GM12892 (cell line): Measurements from ENCODE around the gene MAP2K1.
A peak's percentile ranks its signal among the peaks of the same experiment; 100 is the strongest.

Experiments
- DNase-seq: peaks from one replicate; pipeline ENCODE4 v3.0.0; 2011; ENCODE audit not compliant: insufficient read length
- FAIRE-seq: peaks from 2 replicates; lab custom pipeline; 2011; peaks lifted over from hg19 to GRCh38; lab: Jason Lieb, UNC
- POLR2A ChIP-seq: IDR thresholded peaks from 2 replicates; pipeline ENCODE4 v1.6.1; 2011; ENCODE audit warnings: low read depth, low read length, control low read depth
- POLR2AphosphoS5 ChIP-seq: IDR thresholded peaks from 2 replicates; pipeline ENCODE4 v1.6.1; 2011; ENCODE audit warnings: low read depth, low read length, control low read depth
- TAF1 ChIP-seq: IDR thresholded peaks from 2 replicates; pipeline ENCODE4 v1.6.1; 2011; ENCODE audit warnings: low read depth, mild to moderate bottlenecking, control low read depth, low read length, borderline replicate concordance

Gene MAP2K1

DNA sequence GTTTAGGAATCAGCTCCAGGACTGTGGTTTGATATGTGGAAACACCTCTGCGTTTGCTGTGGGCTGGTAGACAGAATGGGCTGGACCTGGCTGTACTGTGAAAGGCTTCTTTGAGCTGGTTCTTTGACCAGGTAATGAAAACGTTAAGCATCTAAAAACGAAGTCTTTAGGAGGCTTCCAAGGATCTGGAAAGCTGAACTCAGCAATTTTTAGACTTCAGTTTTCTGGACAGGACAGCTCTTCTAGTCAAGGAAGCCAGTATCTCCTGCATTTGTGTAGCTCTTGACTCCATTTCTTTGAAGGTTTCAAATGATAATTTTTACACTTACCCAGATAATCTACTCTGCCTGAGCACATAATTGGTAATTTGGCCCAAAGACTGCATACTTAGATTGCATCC, 25.5 kb downstream of the MAP2K1 start:
- no peak for DNase-seq
- no peak for FAIRE-seq
- TF ChIP-seq TAF1, result no peak
- TF ChIP-seq POLR2AphosphoS5, result no peak
- no peak for TF ChIP-seq POLR2A

DNA sequence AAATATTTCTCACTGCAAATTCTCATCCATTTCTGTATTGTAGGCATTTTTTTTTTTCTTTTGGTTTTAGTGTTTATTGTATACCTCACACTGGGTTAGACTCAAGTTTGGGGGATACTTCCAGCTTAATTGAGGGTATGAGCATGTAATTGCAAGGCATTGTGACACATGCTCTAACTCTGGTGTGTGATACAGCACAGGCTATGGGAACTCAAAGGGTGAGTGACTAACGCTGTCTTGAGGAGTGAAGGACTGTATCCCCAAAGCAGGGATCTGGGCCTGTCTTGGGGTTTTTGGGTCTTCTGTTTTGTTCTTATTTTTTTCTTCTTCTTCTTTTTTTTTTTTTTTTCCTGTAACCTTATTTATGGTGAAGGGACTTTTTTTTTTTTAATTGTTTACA, 26.9 kb downstream of the MAP2K1 start:
- no peak for FAIRE-seq
- TF ChIP-seq TAF1 (no peak), POLR2AphosphoS5 (no peak), POLR2A (no peak)

DNA sequence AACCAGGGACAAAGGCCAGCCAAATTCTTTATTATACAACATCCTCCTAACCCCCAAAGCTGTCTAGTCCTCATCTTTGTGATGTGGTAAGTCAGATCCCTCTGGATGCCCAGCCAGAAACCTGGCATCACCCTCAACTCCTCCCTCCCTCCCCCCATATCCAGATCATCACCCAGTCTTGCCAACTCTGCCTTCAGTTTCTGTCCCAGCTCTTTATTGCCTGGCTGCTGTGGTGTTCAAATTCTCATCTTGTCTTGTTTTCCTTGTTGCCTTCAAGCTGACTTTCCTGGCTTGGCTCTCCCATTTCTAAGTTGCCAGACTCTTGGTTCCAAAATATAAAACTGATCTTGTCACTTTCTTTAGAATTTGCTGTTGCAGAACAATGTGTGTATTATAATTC, 28.6 kb downstream of the MAP2K1 start:
- FAIRE-seq, result no peak
- no peak for TF ChIP-seq POLR2A
- TF ChIP-seq POLR2AphosphoS5, result no peak
- TF ChIP-seq TAF1, result no peak

More for the DNA sequence above, 26.9 kb downstream of the MAP2K1 start:
- DNase-seq, result no peak

DNA sequence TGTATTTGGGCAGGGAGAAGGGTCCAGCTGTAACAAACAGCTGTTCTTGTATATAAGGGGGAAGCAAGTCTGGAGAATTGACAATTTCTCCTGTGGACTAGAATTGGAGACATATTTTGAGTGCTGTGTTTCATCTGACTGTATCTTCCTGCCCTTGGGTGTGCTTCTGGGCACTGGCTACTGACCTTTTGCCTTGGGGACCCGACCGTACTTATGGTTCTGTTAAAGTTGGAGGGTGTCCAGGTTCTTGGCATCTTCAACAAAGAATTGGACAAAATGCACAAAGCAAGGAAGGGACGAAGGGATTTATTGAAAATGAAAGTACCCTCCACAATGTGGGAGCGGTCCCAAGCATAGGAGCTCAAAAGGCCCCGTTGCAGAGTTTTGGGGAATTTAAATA, 31.0 kb downstream of the MAP2K1 start:
- no peak for DNase-seq
- no peak for FAIRE-seq
- TF ChIP-seq TAF1 (no peak), POLR2A (no peak), POLR2AphosphoS5 (no peak)

More for the DNA sequence above, 28.6 kb downstream of the MAP2K1 start:
- DNase-seq, result no peak

DNA sequence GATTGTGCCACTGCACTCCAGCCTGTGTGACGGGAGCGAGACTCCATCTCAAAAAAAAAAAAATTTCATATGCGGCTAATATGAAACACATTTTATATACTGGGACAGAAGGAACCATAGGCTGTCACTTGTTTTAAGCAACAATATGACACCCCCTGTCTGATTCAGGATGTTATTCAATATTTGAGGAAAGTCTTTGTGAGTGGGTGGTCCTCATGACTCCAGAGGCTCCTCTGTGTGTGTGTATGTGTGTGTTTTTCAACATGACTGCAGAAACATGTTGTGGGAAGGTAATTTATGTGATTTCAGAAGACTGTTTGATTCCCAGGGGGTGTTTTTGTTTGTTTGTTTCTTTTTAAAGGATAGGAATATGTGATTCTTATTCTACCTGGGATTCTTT, 32.8 kb downstream of the MAP2K1 start:
- TF ChIP-seq TAF1 (no peak), POLR2AphosphoS5 (no peak), POLR2A (no peak)
- FAIRE-seq (no peak), DNase-seq (no peak)

DNA sequence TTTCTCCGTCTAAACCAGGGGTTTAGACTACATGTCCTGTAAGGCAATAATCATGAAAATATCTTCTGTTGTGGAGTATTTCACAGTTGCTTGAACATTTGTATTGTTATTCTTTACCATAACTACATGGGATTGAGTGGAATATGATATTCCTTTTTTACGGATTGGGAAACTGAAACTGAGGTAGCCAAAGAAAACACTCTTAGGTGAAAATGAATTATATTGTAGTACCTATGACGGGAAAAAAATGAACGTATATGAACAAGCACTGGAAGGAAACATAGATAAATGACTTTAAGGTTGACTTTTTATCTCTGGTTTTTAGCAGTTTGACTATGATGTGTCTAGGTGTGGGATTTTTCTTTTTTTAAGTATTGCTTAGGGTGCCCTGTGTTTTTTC, 35.6 kb downstream of the MAP2K1 start:
- TF ChIP-seq TAF1 (no peak), POLR2AphosphoS5 (no peak), POLR2A (no peak)
- FAIRE-seq (no peak), DNase-seq (no peak)

DNA sequence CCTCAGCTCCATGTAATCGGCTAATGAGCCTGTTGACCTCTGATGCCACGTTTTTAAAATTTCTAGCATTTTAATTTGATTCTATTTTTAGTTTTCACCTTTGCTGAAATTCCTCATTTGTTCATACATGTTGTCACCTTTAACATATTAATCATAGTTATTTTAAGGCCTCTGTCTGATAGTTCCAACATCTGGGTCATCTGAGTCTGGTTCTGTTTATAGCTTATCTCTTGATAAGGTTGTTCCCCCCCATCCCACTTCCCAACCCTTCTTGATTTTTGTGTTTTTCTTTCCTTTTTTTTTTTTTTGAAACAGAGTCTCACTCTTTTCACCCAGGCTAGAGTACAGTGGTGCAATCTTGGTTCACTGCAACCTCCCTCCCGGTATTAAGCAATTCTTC, 36.4 kb downstream of the MAP2K1 start:
- no peak for FAIRE-seq
- no peak for DNase-seq

DNA sequence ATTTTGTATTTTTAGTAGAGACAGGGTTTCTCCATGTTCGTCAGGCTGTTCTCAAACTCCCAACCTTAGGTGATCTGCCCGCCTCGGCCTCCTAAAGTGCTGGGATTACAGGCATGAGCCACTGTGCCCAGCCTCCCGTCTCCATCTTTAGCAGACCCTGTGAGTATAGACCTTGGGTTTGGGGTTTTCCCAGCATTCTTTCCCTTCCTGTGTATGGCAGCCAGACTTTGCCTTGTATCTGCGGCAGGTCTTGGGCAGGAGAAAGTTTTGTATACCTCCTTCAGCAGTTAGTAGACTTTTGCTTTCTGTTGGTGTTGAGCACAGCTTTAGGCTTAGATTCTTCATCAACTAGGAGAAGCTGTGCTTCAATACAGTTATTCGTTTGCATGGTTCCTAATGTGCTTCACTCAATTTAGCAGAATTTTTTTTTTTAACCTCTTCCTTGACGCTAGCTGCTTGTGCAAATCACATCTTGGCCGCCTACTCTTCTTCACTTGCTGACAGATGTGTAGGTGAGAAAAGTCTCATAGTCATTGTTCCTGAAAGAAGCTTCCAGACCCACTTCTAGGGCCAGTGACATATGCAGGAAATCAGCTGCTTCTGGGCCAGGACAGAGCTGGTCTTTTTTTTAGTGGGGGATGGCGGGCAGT, 38.4 kb downstream of the MAP2K1 start:
- no peak for TF ChIP-seq TAF1
- TF ChIP-seq POLR2AphosphoS5, result no peak
- no peak for TF ChIP-seq POLR2A
- FAIRE-seq, result peak; percentile 80
- no peak for DNase-seq

More for the DNA sequence above, 36.4 kb downstream of the MAP2K1 start:
- no peak for TF ChIP-seq POLR2AphosphoS5
- no peak for TF ChIP-seq POLR2A
- no peak for TF ChIP-seq TAF1

DNA sequence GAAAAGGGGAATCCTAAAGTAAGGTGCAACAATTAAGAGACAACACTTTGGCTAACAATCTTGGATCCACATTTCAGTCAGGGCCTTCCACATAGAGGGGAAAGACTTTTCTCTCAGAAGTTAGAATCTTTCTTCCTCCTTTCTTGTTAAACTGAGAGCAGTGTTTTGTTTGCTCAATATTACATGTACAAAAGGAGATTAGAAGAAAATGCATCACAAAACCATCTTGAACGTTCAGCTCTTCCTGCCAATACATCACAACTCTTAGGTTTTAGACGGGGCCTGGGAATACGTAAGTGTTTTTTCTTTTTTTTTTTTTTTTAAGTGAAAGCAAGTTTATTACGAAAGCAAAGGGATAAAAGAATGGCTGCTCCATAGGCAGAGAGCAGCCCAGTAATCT, 39.1 kb downstream of the MAP2K1 start:
- DNase-seq, result no peak
- FAIRE-seq, result peak; percentile 30

DNA sequence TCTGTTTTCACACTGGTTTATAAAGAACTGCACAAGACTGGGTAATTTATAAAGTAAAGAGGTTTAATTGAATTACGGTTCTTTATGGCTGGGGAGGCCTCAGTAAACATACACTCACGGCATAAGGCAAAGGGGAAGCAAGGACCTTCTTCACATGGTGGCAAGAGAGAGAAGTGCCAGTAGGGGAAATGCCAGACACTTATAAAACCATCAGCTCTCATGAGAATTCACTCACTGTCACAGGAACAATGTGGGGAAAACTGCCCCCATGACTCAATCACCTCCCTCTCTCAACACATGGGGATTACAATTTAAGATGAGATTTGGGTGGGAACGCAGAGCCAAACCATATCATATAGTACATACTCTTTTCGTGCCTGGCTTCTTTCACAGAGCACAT, 42.4 kb downstream of the MAP2K1 start:
- TF ChIP-seq POLR2A, result no peak
- TF ChIP-seq TAF1, result no peak
- no peak for TF ChIP-seq POLR2AphosphoS5
- DNase-seq, result no peak
- peak; percentile 69 for FAIRE-seq

More for the DNA sequence above, 39.1 kb downstream of the MAP2K1 start:
- no peak for TF ChIP-seq TAF1
- TF ChIP-seq POLR2A, result no peak
- no peak for TF ChIP-seq POLR2AphosphoS5

DNA sequence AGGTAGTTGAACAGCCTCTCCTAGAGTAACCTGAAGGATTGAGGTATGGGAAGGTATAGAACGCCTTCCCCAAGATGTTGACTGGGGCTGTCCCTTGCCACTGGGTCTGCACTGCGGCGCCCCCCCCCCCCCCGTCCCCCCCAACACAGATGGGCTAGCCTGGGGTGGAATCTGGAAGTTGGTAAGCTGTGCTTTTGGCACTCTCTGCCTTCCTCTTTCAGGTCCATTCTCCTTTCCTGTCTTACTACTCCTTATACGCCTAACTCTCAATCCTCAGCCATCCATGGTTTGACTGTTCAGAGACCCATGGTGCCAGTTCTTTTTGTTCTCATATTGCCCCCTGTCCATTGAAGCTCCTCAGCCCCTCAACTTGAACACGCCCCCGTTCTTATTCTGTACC, 42.8 kb downstream of the MAP2K1 start:
- FAIRE-seq (no peak), DNase-seq (no peak)
- TF ChIP-seq POLR2AphosphoS5 (no peak), TAF1 (no peak), POLR2A (no peak)

DNA sequence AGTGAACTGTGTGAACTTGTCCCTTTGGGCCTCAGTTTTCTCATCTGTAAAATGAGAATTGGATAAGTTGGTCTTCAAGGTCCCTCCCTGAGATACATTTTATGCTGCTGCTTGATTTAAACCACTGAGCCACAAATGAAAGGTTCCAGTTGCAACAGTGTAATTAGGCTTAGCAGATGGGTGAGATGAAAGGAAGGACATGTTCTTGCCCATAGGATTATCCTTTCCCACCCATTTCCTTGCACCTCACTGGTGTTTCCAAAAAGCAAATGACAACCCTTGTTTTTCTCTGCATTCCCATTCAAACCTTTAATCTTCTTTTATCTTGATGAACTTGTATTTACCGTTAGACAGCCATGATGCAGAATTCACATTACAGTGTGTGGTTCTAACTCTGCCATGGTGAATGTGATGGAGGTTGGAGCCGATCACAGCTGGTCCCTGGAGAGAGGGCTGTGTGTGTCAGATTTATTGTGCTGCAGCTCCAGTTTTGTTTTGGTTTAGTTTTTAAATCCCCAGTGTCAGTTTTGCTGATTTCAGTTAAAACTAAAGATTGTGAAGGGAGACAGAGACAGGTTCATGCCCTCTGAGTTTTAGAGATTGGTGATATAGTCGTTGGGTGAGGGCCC, 44.0 kb downstream of the MAP2K1 start:
- DNase-seq (no peak), FAIRE-seq (no peak)
- TF ChIP-seq TAF1, result no peak
- TF ChIP-seq POLR2AphosphoS5, result no peak
- TF ChIP-seq POLR2A, result no peak
